ENCODE results near the gene PLTP.

DNA sequence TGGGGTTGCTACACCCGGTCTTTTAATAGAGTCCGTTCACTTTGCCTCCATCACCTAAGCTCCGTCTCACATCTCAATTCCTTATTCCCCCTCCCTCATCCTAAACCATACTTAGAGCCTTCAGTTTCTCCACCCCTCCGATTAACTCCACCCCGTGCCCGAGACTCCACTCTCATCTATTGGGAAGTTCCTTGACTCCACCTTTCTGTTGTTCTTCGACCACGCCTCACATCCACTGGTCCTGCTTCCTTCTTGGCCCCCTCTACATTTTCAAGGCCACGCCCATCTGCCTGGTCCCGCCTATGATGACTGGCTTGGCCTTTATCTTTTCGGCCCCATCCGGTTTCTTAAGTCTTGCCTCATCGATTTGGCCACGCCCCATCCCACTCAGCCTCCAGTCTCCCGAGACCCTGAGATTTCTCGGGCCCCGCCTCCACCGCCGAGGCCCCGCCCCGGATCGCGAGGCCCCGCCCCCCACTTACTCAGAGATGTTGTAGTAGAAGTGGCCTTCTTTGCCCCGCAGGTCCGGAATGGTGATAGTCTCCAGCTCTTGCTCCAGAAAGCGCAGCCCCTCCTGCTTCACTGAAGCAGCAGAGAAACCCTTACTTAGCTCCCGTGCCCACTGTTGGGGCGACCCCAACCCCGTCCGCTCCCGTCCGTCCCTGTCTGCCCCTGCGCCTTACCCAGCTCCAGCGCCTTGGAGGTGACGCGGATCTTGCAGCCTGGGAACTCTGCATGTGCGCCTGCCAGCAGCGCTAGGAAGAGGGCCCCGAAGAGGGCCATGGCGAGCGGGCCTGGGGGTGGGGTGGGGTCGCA is 1.1 kb downstream of the PLTP start:
- no peak for TF ChIP-seq POLR2A (IDR thresholded peaks at IDR 0.05)
- TF ChIP-seq, protein P1, sequence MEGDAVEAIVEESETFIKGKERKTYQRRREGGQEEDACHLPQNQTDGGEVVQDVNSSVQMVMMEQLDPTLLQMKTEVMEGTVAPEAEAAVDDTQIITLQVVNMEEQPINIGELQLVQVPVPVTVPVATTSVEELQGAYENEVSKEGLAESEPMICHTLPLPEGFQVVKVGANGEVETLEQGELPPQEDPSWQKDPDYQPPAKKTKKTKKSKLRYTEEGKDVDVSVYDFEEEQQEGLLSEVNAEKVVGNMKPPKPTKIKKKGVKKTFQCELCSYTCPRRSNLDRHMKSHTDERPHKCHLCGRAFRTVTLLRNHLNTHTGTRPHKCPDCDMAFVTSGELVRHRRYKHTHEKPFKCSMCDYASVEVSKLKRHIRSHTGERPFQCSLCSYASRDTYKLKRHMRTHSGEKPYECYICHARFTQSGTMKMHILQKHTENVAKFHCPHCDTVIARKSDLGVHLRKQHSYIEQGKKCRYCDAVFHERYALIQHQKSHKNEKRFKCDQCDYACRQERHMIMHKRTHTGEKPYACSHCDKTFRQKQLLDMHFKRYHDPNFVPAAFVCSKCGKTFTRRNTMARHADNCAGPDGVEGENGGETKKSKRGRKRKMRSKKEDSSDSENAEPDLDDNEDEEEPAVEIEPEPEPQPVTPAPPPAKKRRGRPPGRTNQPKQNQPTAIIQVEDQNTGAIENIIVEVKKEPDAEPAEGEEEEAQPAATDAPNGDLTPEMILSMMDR (IDR thresholded peaks at IDR 0.05) = no peak
